ENCODE measurements around the gene AGBL1. TPM values are rescaled to one million over a fixed set of nuclear protein-coding genes. Genes with fewer than 3 reads are reported as not detected.

AGBL1 gene
- total and polyA plus RNA-seq, 4 donors, result not detected

DNA sequence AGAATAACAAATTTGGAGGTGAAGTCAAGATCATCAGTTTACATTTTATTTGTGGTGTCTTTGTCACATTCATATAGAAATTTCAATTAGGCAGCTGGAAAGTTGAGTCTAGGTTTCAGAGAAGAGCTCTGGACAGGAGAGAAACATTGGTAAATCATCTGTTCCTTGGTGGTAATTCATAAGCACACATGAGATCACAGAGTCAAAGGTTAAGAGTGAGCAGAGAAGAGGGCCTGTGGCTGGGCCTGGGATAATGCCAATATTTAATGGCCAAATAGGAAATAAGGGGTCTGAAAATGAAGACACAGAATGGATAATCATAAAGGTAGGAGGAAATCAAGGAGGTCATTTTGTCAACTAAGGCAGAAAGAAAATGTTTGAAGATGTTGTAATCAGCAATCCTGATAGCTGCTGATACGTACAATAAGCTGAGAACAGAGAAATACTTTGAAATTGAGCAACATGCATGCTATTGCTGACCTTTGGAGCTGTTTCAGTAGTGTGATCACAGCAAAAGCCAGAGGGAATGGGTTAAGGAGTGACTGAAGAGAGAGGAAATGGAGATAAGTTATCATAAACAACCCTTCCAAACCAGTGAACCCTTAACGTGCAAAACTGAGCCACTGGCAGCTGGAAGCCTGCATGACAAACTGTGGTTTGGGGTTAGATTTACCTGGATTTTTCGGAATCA is 692.8 kb downstream of the AGBL1 start:
- H3K27ac ChIP-seq (ENCODE audit: low read depth in 1 of 2, low read length in 2 of 2), result no peak overlapping the region

DNA sequence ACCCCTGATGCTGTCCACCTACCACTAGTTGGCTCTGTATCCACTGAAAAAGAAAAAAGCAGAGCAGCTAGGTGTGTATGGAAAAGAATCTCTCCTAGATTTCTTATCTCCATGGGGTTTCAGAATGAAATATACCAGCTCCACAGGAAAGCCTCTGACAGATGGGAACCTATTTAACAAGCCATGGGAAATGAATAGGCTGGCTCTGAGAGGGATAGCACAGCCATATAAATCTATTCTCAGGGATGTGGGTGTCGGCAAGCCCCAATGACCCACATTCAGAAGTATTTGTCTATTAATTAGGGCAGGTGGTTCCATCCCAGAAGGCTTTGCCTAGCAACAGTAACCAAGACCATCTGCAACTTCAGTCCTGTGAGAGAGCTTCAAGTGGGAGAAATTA is 694.1 kb downstream of the AGBL1 start:
- peaks cover 0 to 11% (median 0%) of the 10 kb centered on the region in 4 donors for H3K4me1 ChIP-seq (ENCODE audit: control insufficient read depth in 4 of 4, insufficient read depth in 4 of 4, low read length in 3 of 4)
- H3K27ac ChIP-seq (ENCODE audit: low read depth in 1 of 2, low read length in 2 of 2), result no peak overlapping the region
- TF ChIP-seq SP1 (IDR thresholded peaks at IDR 0.05), result no peak
- TF ChIP-seq HNF4A (conservative IDR thresholded peaks at IDR 0.05), result no peak
- DNase-seq (ENCODE audit: low spot score), result no peak
- 85% methylated on average over 1 of the region's 1 CpG for WGBS
- H3K9ac ChIP-seq (ENCODE audit: low read depth in 1 of 2, low read length in 2 of 2), result no peak overlapping the region
- H3K27me3 ChIP-seq (ENCODE audit: control insufficient read depth in 4 of 4, insufficient read depth in 4 of 4, low read length in 3 of 4), result peaks cover 0 to 3% (median 0%) of the 10 kb centered on the region in 4 donors
- H3K4me3 ChIP-seq (ENCODE audit: low read depth in 1 of 3, low read length in 3 of 3), result no peak overlapping the region
- no peaks in the 10 kb centered on the region for H3K36me3 ChIP-seq (ENCODE audit: control insufficient read depth in 4 of 4, insufficient read depth in 3 of 4, low read depth in 1 of 4, low read length in 3 of 4)
- H3K9me3 ChIP-seq (ENCODE audit: control insufficient read depth in 4 of 4, low read length in 3 of 4), result no peaks in the 10 kb centered on the region

More for the DNA sequence above, 692.8 kb downstream of the AGBL1 start:
- Histone ChIP-seq H3K4me1 (ENCODE audit: control insufficient read depth in 4 of 4, insufficient read depth in 4 of 4, low read length in 3 of 4) (peaks cover 0 to 11% (median 0%) of the 10 kb centered on the region in 4 donors), H3K27me3 (ENCODE audit: control insufficient read depth in 4 of 4, insufficient read depth in 4 of 4, low read length in 3 of 4) (peaks cover 0 to 3% (median 0%) of the 10 kb centered on the region in 4 donors), H3K4me3 (ENCODE audit: low read depth in 1 of 3, low read length in 3 of 3) (no peak overlapping the region), H3K36me3 (ENCODE audit: control insufficient read depth in 4 of 4, insufficient read depth in 3 of 4, low read depth in 1 of 4, low read length in 3 of 4) (no peaks in the 10 kb centered on the region), H3K9me3 (ENCODE audit: control insufficient read depth in 4 of 4, low read length in 3 of 4) (no peaks in the 10 kb centered on the region), H3K9ac (ENCODE audit: low read depth in 1 of 2, low read length in 2 of 2) (no peak overlapping the region)
- peak; percentile 9 for TF ChIP-seq NR2F2 (IDR thresholded peaks at IDR 0.05)
- TF ChIP-seq, protein P1, sequence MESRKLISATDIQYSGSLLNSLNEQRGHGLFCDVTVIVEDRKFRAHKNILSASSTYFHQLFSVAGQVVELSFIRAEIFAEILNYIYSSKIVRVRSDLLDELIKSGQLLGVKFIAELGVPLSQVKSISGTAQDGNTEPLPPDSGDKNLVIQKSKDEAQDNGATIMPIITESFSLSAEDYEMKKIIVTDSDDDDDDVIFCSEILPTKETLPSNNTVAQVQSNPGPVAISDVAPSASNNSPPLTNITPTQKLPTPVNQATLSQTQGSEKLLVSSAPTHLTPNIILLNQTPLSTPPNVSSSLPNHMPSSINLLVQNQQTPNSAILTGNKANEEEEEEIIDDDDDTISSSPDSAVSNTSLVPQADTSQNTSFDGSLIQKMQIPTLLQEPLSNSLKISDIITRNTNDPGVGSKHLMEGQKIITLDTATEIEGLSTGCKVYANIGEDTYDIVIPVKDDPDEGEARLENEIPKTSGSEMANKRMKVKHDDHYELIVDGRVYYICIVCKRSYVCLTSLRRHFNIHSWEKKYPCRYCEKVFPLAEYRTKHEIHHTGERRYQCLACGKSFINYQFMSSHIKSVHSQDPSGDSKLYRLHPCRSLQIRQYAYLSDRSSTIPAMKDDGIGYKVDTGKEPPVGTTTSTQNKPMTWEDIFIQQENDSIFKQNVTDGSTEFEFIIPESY (IDR thresholded peaks at IDR 0.05), result no peak
- TF ChIP-seq RXRA (IDR thresholded peaks at IDR 0.05), result peak; percentile 11 to 51
- peak; percentile 56 for TF ChIP-seq SP1 (IDR thresholded peaks at IDR 0.05)
- no peak for TF ChIP-seq FOXA1 (IDR thresholded peaks at IDR 0.05)
- TF ChIP-seq HNF4A (conservative IDR thresholded peaks at IDR 0.05), result peak; percentile 86 to 91
- TF ChIP-seq, protein P2, sequence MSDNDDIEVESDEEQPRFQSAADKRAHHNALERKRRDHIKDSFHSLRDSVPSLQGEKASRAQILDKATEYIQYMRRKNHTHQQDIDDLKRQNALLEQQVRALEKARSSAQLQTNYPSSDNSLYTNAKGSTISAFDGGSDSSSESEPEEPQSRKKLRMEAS (IDR thresholded peaks at IDR 0.05), result peak; percentile 23
- TF ChIP-seq YY1 (IDR thresholded peaks at IDR 0.05), result peak; percentile 47
- TF ChIP-seq HNF4G (IDR thresholded peaks at IDR 0.05), result peak; percentile 67
- 41% methylated on average over 3 of the region's 3 CpGs for WGBS
- DNase-seq (ENCODE audit: low spot score), result no peak

DNA sequence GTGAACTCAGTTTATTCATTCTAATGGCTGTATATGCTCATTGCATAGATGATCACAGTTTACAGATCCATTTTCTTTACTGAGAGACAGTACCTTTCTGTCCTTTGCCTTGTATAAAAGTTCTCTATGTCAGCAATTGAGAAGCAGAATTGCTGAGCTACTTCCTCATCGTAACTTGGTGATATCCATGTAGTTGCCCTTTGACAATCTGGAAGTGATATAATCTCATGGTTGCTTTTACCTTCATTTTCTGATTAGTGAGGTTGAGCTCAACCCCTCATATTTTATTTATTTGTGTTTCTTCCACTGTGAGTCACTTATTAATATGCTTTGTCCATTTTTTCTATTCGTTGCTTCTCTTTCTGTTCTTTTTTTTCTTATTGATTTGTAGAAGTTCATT is 696.5 kb downstream of the AGBL1 start:
- Histone ChIP-seq H3K9ac (ENCODE audit: low read depth in 1 of 2, low read length in 2 of 2) (no peak overlapping the region), H3K36me3 (ENCODE audit: control insufficient read depth in 4 of 4, insufficient read depth in 3 of 4, low read depth in 1 of 4, low read length in 3 of 4) (no peaks in the 10 kb centered on the region), H3K9me3 (ENCODE audit: control insufficient read depth in 4 of 4, low read length in 3 of 4) (peaks cover 0 to 2% (median 0%) of the 10 kb centered on the region in 4 donors), H3K27ac (ENCODE audit: low read depth in 1 of 2, low read length in 2 of 2) (no peak overlapping the region), H3K27me3 (ENCODE audit: control insufficient read depth in 4 of 4, insufficient read depth in 4 of 4, low read length in 3 of 4) (no peaks in the 10 kb centered on the region), H3K4me3 (ENCODE audit: low read depth in 1 of 3, low read length in 3 of 3) (no peak overlapping the region), H3K4me1 (ENCODE audit: control insufficient read depth in 4 of 4, insufficient read depth in 4 of 4, low read length in 3 of 4) (peaks cover 0 to 11% (median 0%) of the 10 kb centered on the region in 4 donors)
- no peak for DNase-seq (ENCODE audit: low spot score)
- TF ChIP-seq TAF1 (conservative IDR thresholded peaks at IDR 0.05), result no peak
- no peak for TF ChIP-seq YY1 (IDR thresholded peaks at IDR 0.05)
- TF ChIP-seq, protein P3, sequence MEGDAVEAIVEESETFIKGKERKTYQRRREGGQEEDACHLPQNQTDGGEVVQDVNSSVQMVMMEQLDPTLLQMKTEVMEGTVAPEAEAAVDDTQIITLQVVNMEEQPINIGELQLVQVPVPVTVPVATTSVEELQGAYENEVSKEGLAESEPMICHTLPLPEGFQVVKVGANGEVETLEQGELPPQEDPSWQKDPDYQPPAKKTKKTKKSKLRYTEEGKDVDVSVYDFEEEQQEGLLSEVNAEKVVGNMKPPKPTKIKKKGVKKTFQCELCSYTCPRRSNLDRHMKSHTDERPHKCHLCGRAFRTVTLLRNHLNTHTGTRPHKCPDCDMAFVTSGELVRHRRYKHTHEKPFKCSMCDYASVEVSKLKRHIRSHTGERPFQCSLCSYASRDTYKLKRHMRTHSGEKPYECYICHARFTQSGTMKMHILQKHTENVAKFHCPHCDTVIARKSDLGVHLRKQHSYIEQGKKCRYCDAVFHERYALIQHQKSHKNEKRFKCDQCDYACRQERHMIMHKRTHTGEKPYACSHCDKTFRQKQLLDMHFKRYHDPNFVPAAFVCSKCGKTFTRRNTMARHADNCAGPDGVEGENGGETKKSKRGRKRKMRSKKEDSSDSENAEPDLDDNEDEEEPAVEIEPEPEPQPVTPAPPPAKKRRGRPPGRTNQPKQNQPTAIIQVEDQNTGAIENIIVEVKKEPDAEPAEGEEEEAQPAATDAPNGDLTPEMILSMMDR (IDR thresholded peaks at IDR 0.05; ENCODE audit: low read depth, low read length, missing input control), result no peak
- TF ChIP-seq JUND (IDR thresholded peaks at IDR 0.05), result no peak
- TF ChIP-seq RAD21 (IDR thresholded peaks at IDR 0.05), result no peak
- no peak for TF ChIP-seq EGR1 (IDR thresholded peaks at IDR 0.05; ENCODE audit: low read depth in 2 of 2)
- TF ChIP-seq, protein P1 (IDR thresholded peaks at IDR 0.05), result no peak
- TF ChIP-seq GABPA (IDR thresholded peaks at IDR 0.05 in 1 of 2, conservative IDR thresholded peaks at IDR 0.05 in 1 of 2), result no peak
- 79% methylated on average over 2 of the region's 2 CpGs for WGBS
